GM23338 (cell line): ENCODE data around the gene PGAP3. TPM values are rescaled to one million over a fixed set of nuclear protein-coding genes. Genes with fewer than 3 reads are reported as not detected.

Source experiments
- ATAC-seq: fragments of 200-7000 bp; cut with Tn5 transposase; 3 replicates; pipeline ENCODE4 v1.9.1; 2020
- DNase-seq: peaks from one replicate; pipeline ENCODE4 v3.0.0-alpha.2; 2015; ENCODE audit warnings: low spot score
- H2AFZ ChIP-seq: fragments of 200-600 bp; sonication (generic); 2 replicates; pipeline ENCODE4 v1.8.0; 2016; ENCODE audit warnings: antibody characterized with exemption, mild to moderate bottlenecking, moderate library complexity
- H3F3A ChIP-seq: fragments of 200-600 bp; sonication (generic); replicated peaks from 2 replicates; pipeline ENCODE4 v1.8.0; 2017; ENCODE audit warnings: antibody characterized with exemption, mixed run types, low read depth
- H3K27ac ChIP-seq: fragments of 200-600 bp; sonication (generic); 2 replicates; pipeline ENCODE4 v1.6.1; 2016; ENCODE audit warnings: low read depth
- H3K27me3 ChIP-seq: fragments of 200-600 bp; sonication (generic); 2 replicates; pipeline ENCODE4 v1.8.0; 2016; ENCODE audit warnings: mild to moderate bottlenecking, mixed run types, moderate library complexity; ENCODE audit not compliant: insufficient read depth
- H3K36me3 ChIP-seq: fragments of 200-600 bp; sonication (generic); 2 replicates; pipeline ENCODE4 v1.8.0; 2016; ENCODE audit warnings: mild to moderate bottlenecking; ENCODE audit not compliant: insufficient read depth
- H3K4me1 ChIP-seq: fragments of 200-600 bp; sonication (generic); 2 replicates; pipeline ENCODE4 v1.8.0; 2016; ENCODE audit warnings: mild to moderate bottlenecking, moderate library complexity; ENCODE audit not compliant: insufficient read depth
- H3K4me2 ChIP-seq: fragments of 200-600 bp; sonication (generic); 2 replicates; pipeline ENCODE4 v1.7.1; 2017; ENCODE audit warnings: mixed run types
- H3K4me3 ChIP-seq: fragments of 200-600 bp; sonication (generic); 2 replicates; pipeline ENCODE4 v1.6.1; 2016; ENCODE audit warnings: mixed run types
- H3K79me2 ChIP-seq: fragments of 200-600 bp; sonication (generic); replicated peaks from 2 replicates; pipeline ENCODE4 v1.8.0; 2017; ENCODE audit warnings: mild to moderate bottlenecking; ENCODE audit not compliant: insufficient read depth
- H3K9me2 ChIP-seq: fragments of 200-600 bp; sonication (generic); 2 replicates; pipeline ENCODE4 v1.8.0; 2017; ENCODE audit not compliant: insufficient read depth
- H4K20me1 ChIP-seq: fragments of 200-600 bp; sonication (generic); replicated peaks from 2 replicates; pipeline ENCODE4 v1.8.0; 2017; ENCODE audit warnings: mild to moderate bottlenecking; ENCODE audit not compliant: insufficient read depth
- H3K27ac Mint-ChIP-seq: 2 replicates; pipeline ENCODE4 v1.8.0; 2020; ENCODE audit warnings: inconsistent platforms, mild to moderate bottlenecking, moderate library complexity, mixed read lengths
- H3K27me3 Mint-ChIP-seq: 3 replicates; pipeline ENCODE4 v1.8.0; 2022; ENCODE audit warnings: low read depth, mild to moderate bottlenecking, moderate library complexity, mixed read lengths, inconsistent platforms; ENCODE audit not compliant: insufficient read depth, poor library complexity
- H3K36me3 Mint-ChIP-seq: 3 replicates; pipeline ENCODE4 v1.8.0; 2021; ENCODE audit warnings: low read depth, mild to moderate bottlenecking, inconsistent platforms, moderate library complexity, mixed read lengths
- H3K4me1 Mint-ChIP-seq: 3 replicates; pipeline ENCODE4 v1.8.0; 2020; ENCODE audit warnings: mild to moderate bottlenecking, inconsistent platforms, mixed read lengths
- H3K4me3 Mint-ChIP-seq: 3 replicates; pipeline ENCODE4 v1.8.0; 2021; ENCODE audit warnings: moderate library complexity, mild to moderate bottlenecking, inconsistent platforms, mixed read lengths
- H3K9me3 Mint-ChIP-seq: 3 replicates; pipeline ENCODE4 v1.8.0; 2020; ENCODE audit warnings: moderate library complexity, mild to moderate bottlenecking, inconsistent platforms, mixed read lengths
- CREB1 ChIP-seq: fragments of 250-450 bp; sonication (Bioruptor Pico); IDR thresholded peaks from 2 replicates; pipeline ENCODE4 v1.5.0; 2020; ENCODE audit warnings: low read depth, mild to moderate bottlenecking, moderate library complexity
- CTCF ChIP-seq, 2 experiments: fragments of 200-600 bp in 1 of 2; sonication (generic) in 1 of 2; conservative IDR thresholded peaks; 2 replicates each; pipeline versions ENCODE4 v1.5.1 to v1.6.1; 2016 to 2017; ENCODE audit warnings: antibody characterized with exemption in 2 of 2, low read depth in 2 of 2, mild to moderate bottlenecking in 2 of 2, moderate library complexity in 1 of 2
- ETS1 ChIP-seq: IDR thresholded peaks from 2 replicates; pipeline ENCODE4 v1.6.1; 2016; ENCODE audit warnings: antibody characterized with exemption
- EZH2 ChIP-seq: fragments of 200-600 bp; sonication (generic); IDR thresholded peaks from one replicate; pipeline ENCODE4 v1.8.0; 2017; ENCODE audit warnings: antibody characterized with exemption, mild to moderate bottlenecking, low read depth; ENCODE audit not compliant: unreplicated experiment
- EZH2phosphoT487 ChIP-seq: fragments of 200-600 bp; sonication (generic); IDR thresholded peaks from one replicate; pipeline ENCODE4 v1.8.1; 2018; ENCODE audit warnings: antibody characterized with exemption; ENCODE audit not compliant: unreplicated experiment
- JUNB ChIP-seq: IDR thresholded peaks from one replicate; pipeline ENCODE4 v1.6.1; 2016; ENCODE audit warnings: antibody characterized with exemption; ENCODE audit not compliant: unreplicated experiment
- NANOG ChIP-seq: IDR thresholded peaks from 2 replicates; pipeline ENCODE4 v1.6.1; 2016; ENCODE audit warnings: antibody characterized with exemption, borderline replicate concordance
- POLR2AphosphoS5 ChIP-seq: IDR thresholded peaks from 2 replicates; pipeline ENCODE4 v1.6.1; 2016; ENCODE audit warnings: antibody characterized with exemption, low read depth
- REST ChIP-seq: IDR thresholded peaks from one replicate; pipeline ENCODE4 v1.6.1; 2018; ENCODE audit warnings: antibody characterized with exemption; ENCODE audit not compliant: unreplicated experiment
- STAT1 ChIP-seq: IDR thresholded peaks from one replicate; pipeline ENCODE4 v1.6.1; 2016; ENCODE audit warnings: antibody characterized with exemption; ENCODE audit not compliant: unreplicated experiment
- ZNF114 ChIP-seq: fragments of 250-450 bp; sonication (Bioruptor Pico); IDR thresholded peaks from 2 replicates; pipeline ENCODE4 v1.5.0; 2020; ENCODE audit warnings: mild to moderate bottlenecking, moderate library complexity
- ZNF331 ChIP-seq: fragments of 250-450 bp; sonication (Bioruptor Pico); IDR thresholded peaks from 2 replicates; pipeline ENCODE4 v1.5.0; 2020; ENCODE audit warnings: low read depth, mild to moderate bottlenecking, moderate library complexity
- ZNF462 ChIP-seq: fragments of 250-450 bp; sonication (Bioruptor Pico); IDR thresholded peaks from 2 replicates; pipeline ENCODE4 v1.5.0; 2020; ENCODE audit warnings: mild to moderate bottlenecking, moderate library complexity
- polyA plus RNA-seq: library from polyadenylated mRNA; unstranded; fragments of >200 nt; fragmentation: Nextera tagmentation; extraction: Ambion mirVana; gene quantifications from 2 replicates; pipeline ENCODE4 v1.2.1, GENCODE V29; 2016
- total RNA-seq: library from RNA; depleted of rRNA; stranded (reverse); fragments of >200 nt; shearing (Covaris generic); gene quantifications from 2 replicates; pipeline ENCODE4 v1.2.3, GENCODE V29; 2014

Gene PGAP3
- total and polyA plus RNA-seq, 2 experiments from 2014 or later, result 7.0 to 10.7 TPM

- peaks cover 14% of the 10 kb centered on the region; the same call in 2 of the 3 replicates for H3K36me3 Mint-ChIP-seq
- Histone ChIP-seq H3K79me2 (no peaks in the 10 kb centered on the region), H3K4me2 (no peak overlapping the region; the same call in 1 of the 2 replicates), H4K20me1 (no peaks in the 10 kb centered on the region; the same call in 1 of the 2 replicates), H3F3A (peaks cover 3% of the 10 kb centered on the region), H2AFZ (no peak overlapping the region), H3K9me2 (no peaks in the 10 kb centered on the region), H3K4me1 (peaks cover 42% of the 10 kb centered on the region), H3K27me3 (peaks cover 27% of the 10 kb centered on the region), H3K36me3 (no peaks in the 10 kb centered on the region), H3K27ac (0 out of 2 replicates have a peak overlapping the region, but pooled peaks have one; percentile 59), H3K4me3 (peak overlapping the region; percentile 51; the same call in 1 of the 2 replicates)
- H3K4me1 Mint-ChIP-seq, result peaks cover 44% of the 10 kb centered on the region
- no peak overlapping the region for H3K4me3 Mint-ChIP-seq
- TF ChIP-seq JUNB, result no peak
- TF ChIP-seq ZNF331 (CRISPR knock-in tag), result no peak
- TF ChIP-seq CREB1, result no peak
- no peak for TF ChIP-seq REST
- no peak for TF ChIP-seq CTCF (conservative IDR thresholded peaks at IDR 0.05; ENCODE audit: low read depth in 2 of 2)
- TF ChIP-seq NANOG, result no peak
- TF ChIP-seq ZNF462, result no peak
- TF ChIP-seq EZH2, result no peak
- no peak for TF ChIP-seq EZH2phosphoT487
- TF ChIP-seq POLR2AphosphoS5, result no peak
- TF ChIP-seq ETS1, result no peak
- no peak for TF ChIP-seq ZNF114
- no peak for TF ChIP-seq STAT1
- peak; percentile 3 for ATAC-seq
- no peaks in the 10 kb centered on the region; the same call in 2 of the 3 replicates for H3K9me3 Mint-ChIP-seq
- no peak overlapping the region for H3K27ac Mint-ChIP-seq
- DNase-seq, result peak; percentile 64
- peaks cover 15% of the 10 kb centered on the region for H3K27me3 Mint-ChIP-seq
These were observed 24.5 kb downstream of the PGAP3 start for GRCh38 chr17:39663340-39663687.
